ENCODE measurements around the gene CNGB1. TPM values are rescaled to one million over a fixed set of nuclear protein-coding genes. Genes with fewer than 3 reads are reported as not detected.
A peak's percentile ranks its signal among the peaks of the same experiment; 100 is the strongest.

CNGB1 gene
- total RNA-seq, 1 experiment from 2014 or later, result 0.04 TPM

- ATAC-seq, result no peak
- peaks cover 18% of the 10 kb centered on the region for H3K4me1 ChIP-seq (ENCODE audit: insufficient read depth, low read length)
- DNase-seq, result no peak
- H3K27me3 ChIP-seq (ENCODE audit: low read length), result no peaks in the 10 kb centered on the region
- no peak overlapping the region for H2AFZ ChIP-seq (ENCODE audit: low read length)
- POLR2A ChIA-PET (ENCODE audit: unreplicated experiment), result no interaction called here
- H3K27ac ChIP-seq (ENCODE audit: low read length), result no peak overlapping the region
- H3K4me3 ChIP-seq (ENCODE audit: low read length), result no peak overlapping the region
- H3F3A ChIP-seq (ENCODE audit: low read length, unreplicated experiment), result no peaks in the 10 kb centered on the region
- CTCF ChIA-PET, result no interaction called here
- peaks cover 3% of the 10 kb centered on the region; the same call in 1 of the 2 replicates for H3K36me3 ChIP-seq (ENCODE audit: low read depth, low read length)
- 0 out of 2 replicates have a peak, but pooled peaks cover 3% of the 10 kb centered on the region for H3K79me2 ChIP-seq (ENCODE audit: low read length)
- no peaks in the 10 kb centered on the region for H3K9me2 ChIP-seq (replicated peaks; ENCODE audit: low read length)
- no peak overlapping the region for H3K9ac ChIP-seq (ENCODE audit: low read length)
- no peaks in the 10 kb centered on the region for H4K20me1 ChIP-seq (ENCODE audit: low read length)
- intact Hi-C loops (cut with micrococcal nuclease), result loop anchor here (5.0 to 10.0 kb wide), 3 partner anchors 198 to 426 kb away; partner anchors contain the start of gene KIFC3
- H3K9me3 ChIP-seq (ENCODE audit: low read length), result no peaks in the 10 kb centered on the region
- H3K4me2 ChIP-seq (ENCODE audit: low read length), result no peak overlapping the region
- TF ChIP-seq EZH2 (IDR thresholded peaks at IDR 0.05; ENCODE audit: low read length, unreplicated experiment) (no peak), CTCF (conservative IDR thresholded peaks at IDR 0.05; ENCODE audit: low read depth, low read length) (no peak), EZH2phosphoT487 (IDR thresholded peaks at IDR 0.05; ENCODE audit: borderline replicate concordance, low read length) (no peak)
- BruUV-seq (replicated peaks), result no TSS peak
Observed at GRCh38 chr16:58002936-58003335, 32.0 kb upstream of the CNGB1 start.

- H2AFZ ChIP-seq (ENCODE audit: low read length), result no peak overlapping the region
- intact Hi-C loops (cut with micrococcal nuclease), result loop anchor here (5.0 to 10.0 kb wide), 3 partner anchors 198 to 425 kb away; partner anchors contain the start of gene KIFC3
- H3K27ac ChIP-seq (ENCODE audit: low read length), result no peak overlapping the region
- H3K9me3 ChIP-seq (ENCODE audit: low read length), result no peaks in the 10 kb centered on the region
- peaks cover 18% of the 10 kb centered on the region for H3K4me1 ChIP-seq (ENCODE audit: insufficient read depth, low read length)
- H3K9me2 ChIP-seq (replicated peaks; ENCODE audit: low read length), result no peaks in the 10 kb centered on the region
- no TSS peak for BruUV-seq (replicated peaks)
- H4K20me1 ChIP-seq (ENCODE audit: low read length), result no peaks in the 10 kb centered on the region
- no peak overlapping the region for H3K9ac ChIP-seq (ENCODE audit: low read length)
- H3K4me2 ChIP-seq (ENCODE audit: low read length), result peak overlapping the region; percentile 98; the same call in 1 of the 2 replicates
- ChIA-PET CTCF (no interaction called here), POLR2A (ENCODE audit: unreplicated experiment) (no interaction called here)
- no peaks in the 10 kb centered on the region for H3K27me3 ChIP-seq (ENCODE audit: low read length)
- H3K79me2 ChIP-seq (ENCODE audit: low read length), result 0 out of 2 replicates have a peak, but pooled peaks cover 3% of the 10 kb centered on the region
- peaks cover 3% of the 10 kb centered on the region; the same call in 1 of the 2 replicates for H3K36me3 ChIP-seq (ENCODE audit: low read depth, low read length)
- DNase-seq, result no peak
- no peaks in the 10 kb centered on the region for H3F3A ChIP-seq (ENCODE audit: low read length, unreplicated experiment)
- ATAC-seq, result no peak
- TF ChIP-seq EZH2 (IDR thresholded peaks at IDR 0.05; ENCODE audit: low read length, unreplicated experiment), result no peak
- no peak for TF ChIP-seq EZH2phosphoT487 (IDR thresholded peaks at IDR 0.05; ENCODE audit: borderline replicate concordance, low read length)
- no peak for TF ChIP-seq CTCF (conservative IDR thresholded peaks at IDR 0.05; ENCODE audit: low read depth, low read length)
- H3K4me3 ChIP-seq (ENCODE audit: low read length), result no peak overlapping the region
Observed at GRCh38 chr16:58002416-58002800, 31.5 kb upstream of the CNGB1 start.

GRCh38 chr16:58001781-58002415 lies 31.0 kb upstream of the CNGB1 start:
- TSS peak; percentile 38 for BruUV-seq (replicated peaks)
- H3K27ac ChIP-seq (ENCODE audit: low read length), result no peak overlapping the region

More at GRCh38 chr16:58001781-58002415, 31.0 kb upstream of the CNGB1 start:
- no peak for ATAC-seq
- TF ChIP-seq EZH2 (IDR thresholded peaks at IDR 0.05; ENCODE audit: low read length, unreplicated experiment) (no peak), CTCF (conservative IDR thresholded peaks at IDR 0.05; ENCODE audit: low read depth, low read length) (no peak), EZH2phosphoT487 (IDR thresholded peaks at IDR 0.05; ENCODE audit: borderline replicate concordance, low read length) (no peak)
- 0 out of 2 replicates have a peak, but pooled peaks cover under 1% of the 10 kb centered on the region for H3K79me2 ChIP-seq (ENCODE audit: low read length)
- H2AFZ ChIP-seq (ENCODE audit: low read length), result peak overlapping the region; percentile 42; the same call in 1 of the 2 replicates
- no peaks in the 10 kb centered on the region for H3K27me3 ChIP-seq (ENCODE audit: low read length)
- no peaks in the 10 kb centered on the region for H3K9me3 ChIP-seq (ENCODE audit: low read length)
- H3K4me1 ChIP-seq (ENCODE audit: insufficient read depth, low read length), result peaks cover 18% of the 10 kb centered on the region
- peak overlapping the region; percentile 98 for H3K4me2 ChIP-seq (ENCODE audit: low read length)
- H3K4me3 ChIP-seq (ENCODE audit: low read length), result peak overlapping the region; percentile 94
- ChIA-PET POLR2A (ENCODE audit: unreplicated experiment) (no interaction called here), CTCF (interaction anchor here (0.6 kb wide), 2 partner anchors 242 to 265 kb away, joined by 3 read pairs; no protein-coding TSS in a partner anchor)
- H3K9ac ChIP-seq (ENCODE audit: low read length), result no peak overlapping the region; the same call in none of the 2 replicates
- no peak for DNase-seq
- H4K20me1 ChIP-seq (ENCODE audit: low read length), result no peaks in the 10 kb centered on the region
- H3K36me3 ChIP-seq (ENCODE audit: low read depth, low read length), result peaks cover under 1% of the 10 kb centered on the region; the same call in 1 of the 2 replicates
- H3K9me2 ChIP-seq (replicated peaks; ENCODE audit: low read length), result no peaks in the 10 kb centered on the region
- H3F3A ChIP-seq (ENCODE audit: low read length, unreplicated experiment), result no peaks in the 10 kb centered on the region
- intact Hi-C loops (cut with micrococcal nuclease), result loop anchor here (2.0 to 10.0 kb wide), 4 partner anchors 197 to 425 kb away; partner anchors contain the start of gene KIFC3

Data from PC-3 (cell line).